Ovary (tissue), 9 donors: Measurements from ENCODE around the gene TRMT2A. TPM values are rescaled to one million over a fixed set of nuclear protein-coding genes. Genes with fewer than 3 reads are reported as not detected.
A peak's percentile ranks its signal among the peaks of the same experiment; 100 is the strongest.

Experiments used
- DNase-seq, 5 donors: peaks; one replicate each; pipeline ENCODE4 v3.0.0-alpha.2; 2019 to 2020
- H3K27ac ChIP-seq, 2 donors: fragments of 200-600 bp; one replicate each; pipeline versions ENCODE4 v1.5.1 to v1.8.0; 2019 to 2022
- H3K27me3 ChIP-seq: fragments of 200-600 bp; one replicate; pipeline ENCODE4 v1.8.0; 2022
- H3K36me3 ChIP-seq: fragments of 200-600 bp; sonication (generic); one replicate; pipeline ENCODE4 v1.5.1; 2019
- H3K4me1 ChIP-seq: one replicate; pipeline ENCODE4 v1.8.1; 2013; ENCODE audit warnings: mild to moderate bottlenecking, moderate library complexity; ENCODE audit not compliant: insufficient read depth
- H3K4me3 ChIP-seq: fragments of 200-600 bp; sonication (generic); one replicate; pipeline ENCODE4 v1.5.1; 2017
- H3K9me3 ChIP-seq, 2 donors: fragments of 200-600 bp in 1 of 2; sonication (generic) in 1 of 2; one replicate each; pipeline versions ENCODE4 v1.5.1 to v1.8.1; 2013 to 2019; ENCODE audit warnings: mild to moderate bottlenecking in 1 of 2, moderate library complexity in 1 of 2
- CTCF ChIP-seq, 3 donors: fragments of 450-650 bp in 2 of 3; fragments of 200-600 bp in 1 of 3; IDR thresholded peaks; one replicate each; pipeline versions ENCODE4 v1.5.1 to v1.8.0; 2016 to 2022; ENCODE audit warnings: antibody characterized with exemption in 3 of 3, mild to moderate bottlenecking in 1 of 3
- EP300 ChIP-seq: sonication (generic); formaldehyde crosslinking; IDR thresholded peaks from one replicate; pipeline ENCODE4 v1.6.1; 2017; ENCODE audit warnings: antibody characterized with exemption
- POLR2A ChIP-seq: fragments of 450-650 bp; IDR thresholded peaks from one replicate; pipeline ENCODE4 v1.6.1; 2017; ENCODE audit warnings: antibody characterized with exemption, mild to moderate bottlenecking, moderate library complexity
- WGBS, 3 donors: extraction: QIAGEN DNeasy Blood & Tissue Kit in 1 of 3; methylation state at CpG; one replicate each; pipeline versions ENCODE4 v1.1.5 to v1.1.7; 2013 to 2017; 5-methylcytosine and 5-hydroxymethylcytosine counted together
- intact Hi-C, 4 donors: fragments of 100-400 bp; cut with DNase I; formaldehyde crosslinking; loops; one replicate each; pipeline versions ENCODE4 v1.11.0 to v1.15.1; 2022 to 2023
- polyA plus RNA-seq, 2 donors: library from polyadenylated mRNA; stranded (reverse); fragments of 200-250 nt in 1 of 2; fragments of 350-450 nt in 1 of 2; fragmentation: Illumina TruSeq in 1 of 2; extraction: RNeasy Lipid Tissue Mini Kit (QIAGEN cat#74804) in 1 of 2; gene quantifications; one replicate each; pipeline ENCODE4 v1.2.3, GENCODE V29; 2013 to 2014
- total RNA-seq, 7 donors: library from RNA; depleted of rRNA in 2 of 7; stranded (reverse); fragments of >200 nt in 2 of 7; fragmentation: NEBNext Ultra II Directional in 3 of 7; extraction: Animal tissue kit (Norgen Biotek cat#: 25700) in 3 of 7; gene quantifications; one replicate each; pipeline versions ENCODE4 v1.1.0 to v1.2.4, GENCODE V29; 2016 to 2023
- donor health status: DM: no; HTN: no; CAD: no; lungs with moderate emphysema.
- donor health status: DM: no; HTN: no; CAD: no.
- donor health status: Bipolar disorder and iron deficiency.
- donor health status: DM: yes; HTN: yes; CAD: no.
- donor health status: DM: no; HTN: no; CAD: no.
- donor health status: DM: yes; HTN: yes; CAD: no.

The TRMT2A gene
- total and polyA plus RNA-seq, 9 donors = 2.8 to 59.7 (median 44.6) TPM

DNA sequence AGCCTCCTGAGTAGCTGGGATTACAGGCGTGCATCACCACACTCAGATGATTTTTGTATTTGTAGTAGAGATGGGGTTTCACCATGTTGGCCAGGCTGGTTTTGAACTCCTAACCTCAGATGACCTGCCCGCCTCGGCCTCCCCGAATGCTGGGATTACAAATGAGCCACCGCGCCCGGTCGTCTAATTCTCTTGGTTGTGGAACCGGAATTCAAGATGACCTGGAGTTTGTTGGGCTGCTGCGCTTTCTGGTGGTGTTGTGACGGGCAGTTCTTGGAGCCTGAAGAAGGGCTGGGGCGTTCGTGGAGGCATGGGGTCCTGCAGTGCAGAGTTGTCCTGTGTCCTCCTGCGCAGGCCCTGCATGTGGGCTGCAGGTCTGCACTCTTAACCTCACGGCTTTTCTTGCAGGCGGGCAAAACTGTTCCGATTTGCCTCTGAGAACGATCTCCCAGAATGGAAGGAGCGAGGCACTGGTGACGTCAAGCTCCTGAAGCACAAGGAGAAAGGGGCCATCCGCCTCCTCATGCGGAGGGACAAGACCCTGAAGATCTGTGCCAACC is 4.9 kb upstream of the TRMT2A start:
- H3K4me3 ChIP-seq = no peak overlapping the region
- no peak for TF ChIP-seq CTCF (IDR thresholded peaks at IDR 0.05)
- TF ChIP-seq POLR2A = no peak
- no peak for TF ChIP-seq EP300
- H3K36me3 ChIP-seq = no peaks in the 10 kb centered on the region
- H3K27me3 ChIP-seq = no peaks in the 10 kb centered on the region
- intact Hi-C loops = loop anchor here in 1 of 4 donors (10.0 kb wide), 1 partner anchor 147 kb away; no protein-coding TSS in a partner anchor
- no peak for DNase-seq
- peaks cover 3% of the 10 kb centered on the region for H3K4me1 ChIP-seq
- WGBS, 3 donors = 91 to 93% (median 92%) methylated on average over 22 of the region's 22 CpGs
- H3K27ac ChIP-seq = no peak overlapping the region
- H3K9me3 ChIP-seq = no peaks in the 10 kb centered on the region

- no peaks in the 10 kb centered on the region for H3K36me3 ChIP-seq
- TF ChIP-seq CTCF (IDR thresholded peaks at IDR 0.05) (no peak), EP300 (no peak), POLR2A (no peak)
- peaks cover 10% of the 10 kb centered on the region for H3K4me1 ChIP-seq
- DNase-seq = peak in 1 of 5 donors; percentile 18
- 10 to 14% (median 13%) methylated on average over 8 of the region's 8 CpGs for WGBS, 3 donors
- intact Hi-C loops = loop anchor here in 1 of 4 donors (10.0 kb wide), 1 partner anchor 154 kb away; no protein-coding TSS in a partner anchor
- H3K9me3 ChIP-seq = no peaks in the 10 kb centered on the region
- peak overlapping the region; percentile 81 for H3K4me3 ChIP-seq
- no peak overlapping the region for H3K27ac ChIP-seq
- H3K27me3 ChIP-seq = no peaks in the 10 kb centered on the region
These were observed 1.4 kb upstream of the TRMT2A start for GRCh38 chr22:20118300-20119020.

GRCh38 chr22:20117633-20118299 is 740 bp upstream of the TRMT2A start:
- peaks cover 10% of the 10 kb centered on the region for H3K4me1 ChIP-seq
- DNase-seq = peak in 4 of 5 donors; percentile 38 to 67 (median 66)
- peak overlapping the region; percentile 81 for H3K4me3 ChIP-seq
- H3K27ac ChIP-seq = peak overlapping the region; percentile 34 to 55
- intact Hi-C loops = loop anchor here in 1 of 4 donors (10.0 kb wide), 1 partner anchor 153 kb away; no protein-coding TSS in a partner anchor
- no peaks in the 10 kb centered on the region for H3K27me3 ChIP-seq
- 0% methylated on average over 39 to 66 of the region's 66 CpGs for WGBS, 3 donors
- H3K9me3 ChIP-seq = no peaks in the 10 kb centered on the region
- H3K36me3 ChIP-seq = no peaks in the 10 kb centered on the region
- TF ChIP-seq EP300 (no peak), CTCF (IDR thresholded peaks at IDR 0.05) (no peak), POLR2A (no peak)

DNA sequence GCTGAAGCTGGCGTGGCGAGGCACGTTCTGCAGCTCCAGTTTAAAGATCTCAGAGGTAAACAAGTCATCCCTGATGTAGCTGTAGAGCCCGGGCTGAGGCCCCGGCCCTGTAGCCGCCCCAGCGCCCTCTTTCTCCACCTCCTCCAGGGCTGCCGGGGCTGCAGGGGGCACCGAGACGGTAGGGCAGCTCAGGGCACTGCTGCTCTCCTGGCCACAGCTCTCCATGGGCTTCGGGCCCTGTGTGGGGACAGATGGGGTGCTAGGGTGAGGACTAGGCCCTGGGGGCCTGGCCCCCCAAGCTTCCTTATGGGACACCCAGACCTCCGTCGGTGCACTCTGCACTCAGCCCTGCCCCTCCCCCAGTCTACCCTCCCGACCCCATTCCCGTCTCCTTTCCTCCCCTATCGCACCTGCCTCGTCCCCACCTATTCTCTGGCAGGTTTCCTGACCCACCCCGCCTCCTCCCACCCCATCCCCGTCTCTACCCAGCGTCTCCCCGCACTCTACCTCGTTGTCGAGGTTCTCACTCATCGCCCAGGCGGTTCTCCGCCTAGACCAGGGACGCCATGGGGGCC is 563 bp downstream of the TRMT2A start:
- no peak for TF ChIP-seq POLR2A
- no peak for TF ChIP-seq EP300
- TF ChIP-seq CTCF (IDR thresholded peaks at IDR 0.05) = no peak
- Histone ChIP-seq H3K4me1 (peaks cover 10% of the 10 kb centered on the region), H3K27me3 (no peaks in the 10 kb centered on the region), H3K27ac (peak overlapping the region; percentile 66 to 75), H3K36me3 (no peaks in the 10 kb centered on the region), H3K9me3 (no peaks in the 10 kb centered on the region), H3K4me3 (peak overlapping the region; percentile 81)
- DNase-seq = peak in 4 of 5 donors; percentile 49 to 73 (median 59)
- intact Hi-C loops = loop anchor here in 1 of 4 donors (10.0 kb wide), 1 partner anchor 152 kb away; no protein-coding TSS in a partner anchor
- 5 to 12% (median 7%) methylated on average over 20 to 27 of the region's 27 CpGs for WGBS, 3 donors
